GM19238 (cell line): ENCODE data around the gene SYCE3.
"Not testable (repeated sequence)": the region's sequence is repeated elsewhere in the genome, so short reads cannot be mapped to it uniquely, and the experiment has no call there.

Source experiments
- DNase-seq: peaks from one replicate; pipeline ENCODE4 v3.0.0; 2011; ENCODE audit warnings: low spot score; ENCODE audit not compliant: insufficient read length

SYCE3 gene

DNA sequence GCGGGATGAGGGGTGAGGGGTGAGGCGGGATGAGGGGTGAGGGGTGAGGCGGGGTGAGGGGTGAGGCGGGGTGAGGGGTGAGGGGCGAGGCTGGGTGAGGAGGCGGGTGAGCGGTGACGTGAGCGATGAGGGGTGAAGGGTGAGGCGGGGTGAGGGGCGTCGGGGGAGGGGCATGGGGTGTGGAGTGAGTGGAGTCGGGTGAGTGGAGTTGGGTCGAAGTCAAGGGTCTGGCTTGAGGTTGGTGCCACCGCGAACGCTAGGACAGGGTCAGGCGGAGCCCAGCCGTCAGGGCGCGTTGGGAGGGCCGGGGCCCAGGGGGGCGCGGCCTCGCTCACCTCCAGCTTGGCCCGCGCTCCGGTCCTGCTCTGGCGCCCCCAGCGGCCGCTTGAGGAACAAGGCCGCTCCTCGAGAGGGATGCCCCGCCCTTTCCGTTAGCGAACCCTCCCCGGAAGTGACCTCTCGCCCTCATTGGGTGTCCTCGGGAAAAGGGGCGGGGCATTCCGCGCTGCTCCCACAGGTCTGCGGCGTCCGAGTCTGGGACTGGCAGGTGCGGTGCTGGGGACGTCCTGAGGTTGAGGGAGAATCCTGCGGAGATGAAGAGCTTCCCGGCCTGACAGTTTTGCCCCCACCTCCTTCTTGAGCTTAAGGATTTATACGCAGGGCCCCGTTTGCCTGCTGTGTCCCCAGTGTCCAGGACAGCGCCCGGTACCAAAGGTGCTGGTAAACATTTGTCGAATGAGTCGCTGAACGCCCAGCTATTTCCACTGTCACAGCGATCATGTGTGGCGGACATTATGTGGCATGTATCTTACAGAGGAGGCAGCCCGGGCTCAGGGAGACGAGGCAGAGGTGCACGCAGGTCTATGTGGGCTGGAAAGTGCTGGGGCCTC is at the start of gene SYCE3:
Gene SYCE3 (minus strand): TSS at position 397 of the 890 bp plus-strand sequence. CDS start 6,514 bp downstream, outside the sequence.
- DNase-seq = peak; percentile 95

GRCh38 chr22:50612168-50612527 is 49.4 kb upstream of the SYCE3 start:
- DNase-seq = no peak

DNA sequence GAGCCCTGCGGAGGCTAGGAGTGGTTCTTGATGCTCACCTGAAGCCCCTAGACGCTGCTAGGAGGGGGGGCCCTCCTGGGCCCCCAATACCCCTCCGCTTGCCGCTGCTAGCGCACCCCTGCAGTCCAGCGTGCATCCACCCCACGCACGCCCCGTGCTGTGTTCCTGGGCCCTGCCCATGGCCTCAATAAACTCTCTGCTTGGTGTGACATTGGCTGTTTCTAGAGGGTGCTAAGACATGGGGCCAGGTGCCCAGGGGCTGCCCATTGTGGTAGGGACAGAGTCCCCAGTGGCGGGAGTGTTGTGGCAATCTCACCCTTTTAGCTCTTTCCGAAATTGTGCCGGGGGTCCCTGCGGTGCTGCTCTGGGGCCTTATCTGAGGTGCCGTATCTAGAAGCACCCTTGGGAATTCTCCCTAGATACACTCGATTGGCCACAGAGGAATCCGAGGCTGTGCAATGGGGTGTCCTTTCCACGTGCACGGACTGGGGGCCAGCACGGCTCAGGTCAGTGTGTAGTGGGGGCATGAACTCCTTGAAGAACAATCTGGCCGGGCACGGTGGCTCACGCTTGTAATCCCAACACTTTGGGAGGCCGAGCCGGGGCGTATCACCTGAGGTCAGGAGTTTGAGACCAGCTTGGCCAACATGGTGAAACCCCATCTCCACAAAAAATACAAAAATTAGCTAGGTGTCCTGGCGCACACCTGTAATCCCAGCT is 48.8 kb upstream of the SYCE3 start:
- DNase-seq = no peak

DNA sequence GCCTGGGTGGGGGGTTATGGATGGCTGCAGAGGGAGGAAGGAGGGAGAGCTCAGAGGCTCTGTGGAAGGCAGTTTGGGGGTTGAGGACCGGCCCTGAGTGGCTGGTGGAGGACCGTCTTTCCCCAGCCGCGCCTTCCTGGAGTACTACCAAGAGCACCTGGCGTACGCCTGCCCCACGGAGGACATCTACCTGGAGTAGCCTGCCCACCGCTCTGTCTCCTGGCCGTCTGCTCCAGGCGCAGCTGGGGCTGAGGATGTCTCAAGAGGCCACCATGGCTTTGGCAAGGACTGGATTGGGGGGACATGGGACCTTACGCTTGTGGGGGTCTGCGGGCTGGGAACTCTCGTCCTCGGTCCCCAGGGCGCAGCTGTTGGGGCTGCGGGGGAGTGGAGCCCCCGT is 47.9 kb upstream of the SYCE3 start:
- DNase-seq = no peak

- DNase-seq = no peak
Measured at GRCh38 chr22:50610041-50610451, 47.3 kb upstream of the SYCE3 start.

DNA sequence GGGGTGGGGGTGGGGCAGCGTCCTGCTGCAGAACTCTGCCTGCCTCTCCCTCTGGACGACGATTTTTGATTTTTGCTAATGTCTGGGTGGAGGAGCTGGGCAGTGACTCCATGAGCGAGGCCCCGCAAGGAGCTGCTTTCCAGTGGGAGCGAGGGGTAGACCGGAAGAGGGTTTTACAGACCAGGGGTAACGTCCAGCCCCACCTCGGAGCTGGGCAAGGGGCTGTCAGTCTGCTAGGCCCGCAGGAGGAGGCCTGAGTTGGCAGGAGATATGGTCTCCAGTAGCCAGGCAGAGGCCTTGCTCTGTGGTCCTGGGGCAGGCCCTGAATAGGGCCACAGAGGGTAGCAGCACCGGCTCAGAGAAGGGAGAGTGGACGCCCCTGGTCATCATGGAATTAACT is 46.9 kb upstream of the SYCE3 start:
- DNase-seq = no peak

DNA sequence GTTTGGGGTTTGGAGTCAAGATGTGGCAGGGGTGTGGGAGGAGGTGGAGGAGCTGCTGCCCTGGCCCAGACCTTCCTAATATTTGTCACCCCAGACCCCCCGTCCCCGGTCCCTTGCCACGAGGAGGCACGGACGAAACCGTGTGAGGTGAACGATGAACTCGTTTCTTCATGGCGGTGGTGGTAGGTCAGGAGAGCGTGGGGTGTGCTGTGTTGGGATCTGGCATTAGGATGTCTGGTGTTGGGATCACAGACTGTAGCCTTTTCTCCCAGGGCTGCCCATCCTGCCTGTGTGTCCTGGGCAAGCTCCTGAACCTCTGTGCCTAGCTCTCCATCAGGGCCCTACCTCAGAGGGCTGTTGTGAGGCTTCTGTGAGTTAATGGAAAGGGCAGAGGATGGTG is 46.3 kb upstream of the SYCE3 start:
- DNase-seq = no peak

- DNase-seq = not testable (repeated sequence)
Measured at GRCh38 chr22:50608058-50608840, 45.5 kb upstream of the SYCE3 start.

GRCh38 chr22:50607659-50608020 is 44.9 kb upstream of the SYCE3 start:
- DNase-seq = no peak

DNA sequence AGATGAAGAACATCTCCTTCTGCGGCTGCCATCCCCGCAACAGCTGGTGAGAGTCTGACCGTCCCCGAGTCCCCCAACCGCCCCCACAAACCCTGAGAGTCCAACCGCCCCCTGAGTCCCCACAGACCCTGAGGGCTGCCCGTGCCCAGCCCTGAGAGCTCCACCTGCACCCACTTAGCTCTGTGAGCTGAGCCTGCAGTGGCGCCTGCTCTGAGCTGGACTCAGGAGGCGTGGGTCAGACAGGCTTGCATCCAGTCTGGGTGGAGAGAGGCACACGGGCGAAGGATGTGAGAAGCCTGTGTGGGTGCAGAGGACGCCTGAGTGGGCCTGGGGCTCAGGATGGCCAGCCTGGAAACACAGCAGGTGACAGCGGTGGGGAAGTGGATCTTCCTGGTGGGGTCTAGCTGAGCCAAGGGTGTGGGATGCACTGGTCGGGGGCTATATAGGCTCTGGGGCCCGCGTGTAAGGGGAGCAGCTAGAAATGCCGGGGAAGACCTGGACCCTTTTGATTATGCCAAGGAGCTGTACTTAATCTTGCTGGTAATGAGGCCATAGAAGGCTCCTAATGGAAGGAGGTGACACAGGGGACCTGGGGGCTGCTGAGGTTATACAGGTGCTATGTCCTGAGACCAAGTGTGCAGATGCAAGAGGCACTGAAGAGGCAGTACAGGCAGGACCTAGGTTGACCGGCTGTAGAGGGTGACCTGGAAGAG is 44.4 kb upstream of the SYCE3 start:
- DNase-seq = no peak

GRCh38 chr22:50606165-50606945 is 43.6 kb upstream of the SYCE3 start:
- no peak for DNase-seq

- no peak for DNase-seq
Measured at GRCh38 chr22:50605613-50606074, 42.9 kb upstream of the SYCE3 start.

- no peak for DNase-seq
Measured at GRCh38 chr22:50605002-50605612, 42.4 kb upstream of the SYCE3 start.

DNA sequence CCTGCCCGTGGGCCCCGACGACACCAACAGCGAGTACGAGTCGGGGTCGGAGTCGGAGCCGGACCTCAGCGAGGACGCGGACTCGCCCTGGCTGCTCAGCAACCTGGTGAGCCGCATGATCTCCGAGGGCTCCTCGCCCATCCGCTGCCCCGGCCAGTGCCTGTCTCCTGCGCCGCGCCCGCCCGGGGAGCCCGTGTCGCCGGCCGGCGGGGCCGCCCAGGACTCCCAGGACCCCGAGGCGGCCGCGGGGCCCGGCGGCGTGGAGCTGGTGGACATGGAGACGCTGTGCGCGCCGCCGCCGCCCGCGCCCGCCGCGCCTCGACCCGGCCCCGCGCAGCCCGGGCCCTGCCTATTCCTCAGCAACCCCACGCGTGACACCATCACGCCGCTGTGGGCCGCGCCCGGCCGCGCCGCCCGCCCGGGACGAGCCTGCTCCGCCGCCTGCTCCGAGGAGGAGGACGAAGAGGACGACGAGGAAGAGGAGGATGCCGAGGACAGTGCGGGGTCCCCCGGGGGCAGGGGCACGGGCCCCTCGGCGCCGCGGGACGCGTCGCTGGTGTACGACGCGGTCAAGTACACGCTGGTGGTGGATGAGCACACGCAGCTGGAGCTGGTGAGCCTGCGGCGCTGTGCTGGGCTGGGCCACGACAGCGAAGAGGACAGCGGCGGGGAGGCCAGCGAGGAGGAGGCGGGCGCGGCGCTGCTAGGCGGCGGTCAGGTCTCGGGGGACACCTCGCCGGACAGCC is 41.7 kb upstream of the SYCE3 start:
- DNase-seq = no peak

GRCh38 chr22:50603511-50604255 is 41.0 kb upstream of the SYCE3 start:
- DNase-seq = no peak

GRCh38 chr22:50602338-50602700 is 39.6 kb upstream of the SYCE3 start:
- no peak for DNase-seq

GRCh38 chr22:50601669-50602337 is 39.1 kb upstream of the SYCE3 start:
- DNase-seq = no peak
